ENCODE data around the gene KRTAP10-3.

GRCh38 chr21:44564099-44564498 is 5.5 kb upstream of the KRTAP10-3 start:
- TF ChIP-seq CTCF (conservative IDR thresholded peaks at IDR 0.05 in 1 of 2, IDR thresholded peaks at IDR 0.05 in 1 of 2; ENCODE audit: low read depth in 1 of 2, low read length in 2 of 2) (no peak), EZH2 (IDR thresholded peaks at IDR 0.05; ENCODE audit: low read length, missing control alignments) (no peak)
